H1 (cell line): ENCODE results near the gene UBE2L6. TPM values are rescaled to one million over a fixed set of nuclear protein-coding genes. Genes with fewer than 3 reads are reported as not detected.

Source experiments
- CTCF ChIA-PET: fragments of 300-600 bp; sonication (Branson Sonifier 250); formaldehyde crosslinking; loops from one replicate; lab custom pipeline; 2021; ENCODE audit not compliant: partially characterized antibody; lab: Charles Lee
- POLR2A ChIA-PET: fragments of 300-600 bp; sonication (Branson Sonifier 250); formaldehyde crosslinking; loops from one replicate; lab custom pipeline; 2021; ENCODE audit warnings: inconsistent platforms; ENCODE audit not compliant: partially characterized antibody; lab: Charles Lee
- DNase-seq, 2 experiments: peaks; one replicate each; pipeline versions ENCODE4 v3.0.0 to v3.0.0-alpha.2; 2010 to 2022; ENCODE audit warnings: low spot score in 2 of 2, low read depth in 1 of 2, mixed read lengths in 1 of 2
- FAIRE-seq: peaks from 2 replicates; lab custom pipeline; 2011; peaks lifted over from hg19 to GRCh38; lab: Jason Lieb, UNC
- H2AFZ ChIP-seq: 2 replicates; pipeline ENCODE4 v1.8.1; 2012; ENCODE audit warnings: low read length, inconsistent platforms
- H2AK5ac ChIP-seq: 2 replicates; pipeline ENCODE4 v1.6.1; 2013; ENCODE audit warnings: low read depth, low read length
- H2BK120ac ChIP-seq: replicated peaks from 2 replicates; pipeline ENCODE3; 2013; ENCODE audit warnings: low read depth, low read length, inconsistent platforms
- H2BK12ac ChIP-seq: 2 replicates; pipeline ENCODE4 v1.6.1; 2013; ENCODE audit warnings: low read depth, low read length
- H2BK15ac ChIP-seq: 2 replicates; pipeline ENCODE4 v1.6.1; 2013; ENCODE audit warnings: low read length
- H2BK20ac ChIP-seq: 2 replicates; pipeline ENCODE4 v1.6.1; 2013; ENCODE audit warnings: low read length
- H2BK5ac ChIP-seq: 2 replicates; pipeline ENCODE4 v1.6.1; 2013; ENCODE audit warnings: low read depth, low read length
- H3K14ac ChIP-seq: 2 replicates; pipeline ENCODE4 v1.6.1; 2013; ENCODE audit warnings: inconsistent platforms; ENCODE audit not compliant: insufficient read length
- H3K18ac ChIP-seq: 2 replicates; pipeline ENCODE4 v1.6.1; 2013; ENCODE audit warnings: low read length; ENCODE audit errors: extremely low read depth
- H3K23ac ChIP-seq: 2 replicates; pipeline ENCODE4 v1.6.1; 2013; ENCODE audit warnings: inconsistent platforms; ENCODE audit not compliant: insufficient read length
- H3K23me2 ChIP-seq: 2 replicates; pipeline ENCODE4 v1.6.1; 2013; ENCODE audit warnings: low read depth, low read length
- H3K27ac ChIP-seq: 2 replicates; pipeline ENCODE4 v1.6.1; 2011; ENCODE audit warnings: low read depth, low read length, inconsistent platforms
- H3K27me3 ChIP-seq, 4 experiments: replicated peaks in 1 of 4; 1 replicate in 1 of 4; 2 replicates in 3 of 4; pipeline versions ENCODE4 v1.6.1 to v1.8.1; 2011 to 2013; ENCODE audit warnings: low read length in 3 of 4, mild to moderate bottlenecking in 3 of 4, inconsistent platforms in 2 of 4, mixed read lengths in 2 of 4, moderate library complexity in 1 of 4; ENCODE audit not compliant: control insufficient read depth in 3 of 4, insufficient read depth in 3 of 4; ENCODE audit errors: extremely low read depth in 1 of 4
- H3K36me3 ChIP-seq, 4 experiments: 2 replicates each; pipeline versions ENCODE4 v1.6.1 to v1.8.1; 2011 to 2013; ENCODE audit warnings: mild to moderate bottlenecking in 4 of 4, low read length in 3 of 4, moderate library complexity in 2 of 4, control low read depth in 1 of 4, inconsistent platforms in 1 of 4; ENCODE audit not compliant: insufficient read depth in 4 of 4, control insufficient read depth in 2 of 4
- H3K4ac ChIP-seq: replicated peaks from 2 replicates; pipeline ENCODE3; 2013; ENCODE audit warnings: low read length, low read depth, mixed read lengths, inconsistent platforms; ENCODE audit not compliant: insufficient read length
- H3K4me1 ChIP-seq, 4 experiments: replicated peaks in 1 of 4; 1 replicate in 1 of 4; 2 replicates in 3 of 4; pipeline versions ENCODE4 v1.6.1 to v1.8.1; 2011 to 2013; ENCODE audit warnings: low read length in 3 of 4, inconsistent platforms in 2 of 4, mixed read lengths in 1 of 4; ENCODE audit not compliant: insufficient read depth in 4 of 4, control insufficient read depth in 3 of 4
- H3K4me2 ChIP-seq, 2 experiments: 2 replicates each; pipeline versions ENCODE4 v1.6.1 to v1.8.1; 2011 to 2013; ENCODE audit warnings: low read depth in 2 of 2, low read length in 2 of 2, control low read depth in 1 of 2, inconsistent platforms in 1 of 2, mild to moderate bottlenecking in 1 of 2; ENCODE audit not compliant: insufficient read depth in 1 of 2
- H3K4me3 ChIP-seq, 4 experiments: fragments of 200-600, 300-600 bp in 1 of 4; sonication (generic), shearing (Covaris generic), sonication (Bioruptor Twin) in 1 of 4; 2 replicates each; pipeline versions ENCODE4 v1.5.1 to v1.8.1; 2011 to 2016; ENCODE audit warnings: low read length in 4 of 4, low read depth in 3 of 4, control low read depth in 2 of 4, inconsistent platforms in 2 of 4, mild to moderate bottlenecking in 2 of 4, mixed read lengths in 1 of 4, moderate library complexity in 1 of 4; ENCODE audit not compliant: insufficient read depth in 2 of 4; ENCODE audit errors: extremely low read depth in 1 of 4
- H3K56ac ChIP-seq: replicated peaks from 2 replicates; pipeline ENCODE3; 2013; ENCODE audit warnings: low read depth, mild to moderate bottlenecking, mixed read lengths, low read length, inconsistent platforms; ENCODE audit not compliant: insufficient read length
- H3K79me1 ChIP-seq: 2 replicates; pipeline ENCODE4 v1.6.1; 2013; ENCODE audit warnings: low read depth, low read length, control low read depth
- H3K79me2 ChIP-seq, 2 experiments: 2 replicates each; pipeline versions ENCODE4 v1.6.1 to v1.8.1; 2012 to 2013; ENCODE audit warnings: low read length in 2 of 2, mild to moderate bottlenecking in 2 of 2, inconsistent platforms in 1 of 2; ENCODE audit not compliant: insufficient read depth in 2 of 2, control insufficient read depth in 1 of 2
- H3K9ac ChIP-seq, 4 experiments: replicated peaks in 1 of 4; 1 replicate in 1 of 4; 2 replicates in 3 of 4; pipeline versions ENCODE4 v1.6.1 to v1.8.1; 2011 to 2013; ENCODE audit warnings: low read depth in 3 of 4, low read length in 3 of 4, control low read depth in 2 of 4, mild to moderate bottlenecking in 2 of 4, moderate library complexity in 2 of 4, inconsistent platforms in 1 of 4; ENCODE audit errors: extremely low read depth in 1 of 4
- H3K9me3 ChIP-seq, 2 experiments: 2 replicates each; pipeline versions ENCODE4 v1.6.1 to v1.8.1; 2012 to 2013; ENCODE audit warnings: mild to moderate bottlenecking in 2 of 2, moderate library complexity in 2 of 2, control low read depth in 1 of 2, inconsistent platforms in 1 of 2, low read depth in 1 of 2, low read length in 1 of 2, mixed read lengths in 1 of 2; ENCODE audit not compliant: insufficient read depth in 2 of 2
- H4K20me1 ChIP-seq, 2 experiments: replicated peaks in 1 of 2; 2 replicates each; pipeline versions ENCODE3 to v1.8.1; 2011 to 2013; ENCODE audit warnings: inconsistent platforms in 2 of 2, low read length in 2 of 2, mild to moderate bottlenecking in 1 of 2; ENCODE audit not compliant: insufficient read depth in 2 of 2, control insufficient read depth in 1 of 2
- H4K5ac ChIP-seq: 2 replicates; pipeline ENCODE4 v1.6.1; 2013; ENCODE audit warnings: low read length, low read depth, mixed read lengths, inconsistent platforms; ENCODE audit not compliant: insufficient read length
- H4K8ac ChIP-seq: 2 replicates; pipeline ENCODE4 v1.8.0; 2013; ENCODE audit warnings: mild to moderate bottlenecking, moderate library complexity, low read length, inconsistent platforms; ENCODE audit not compliant: insufficient read depth; ENCODE audit errors: extremely low read depth
- H4K91ac ChIP-seq: replicated peaks from 2 replicates; pipeline ENCODE3; 2013; ENCODE audit warnings: low read length, mixed read lengths, inconsistent platforms; ENCODE audit not compliant: insufficient read length
- CHD2 ChIP-seq: IDR thresholded peaks from 2 replicates; pipeline ENCODE4 v1.6.1; 2012; ENCODE audit warnings: low read length, improper control_type of control experiment
- HDAC2 ChIP-seq, 2 experiments: fragments of 300-600 bp in 1 of 2; sonication (generic) in 1 of 2; IDR thresholded peaks; 2 replicates each; pipeline ENCODE4 v1.6.1; 2011 to 2012; ENCODE audit warnings: low read depth in 2 of 2, low read length in 2 of 2, mild to moderate bottlenecking in 2 of 2, moderate library complexity in 2 of 2, borderline replicate concordance in 1 of 2, inconsistent platforms in 1 of 2
- MAFK ChIP-seq: IDR thresholded peaks from 2 replicates; pipeline ENCODE4 v1.6.1; 2012; ENCODE audit warnings: low read depth, mild to moderate bottlenecking, improper control_type of control experiment, low read length
- NANOG ChIP-seq: IDR thresholded peaks from 2 replicates; pipeline ENCODE4 v1.6.1; 2011; ENCODE audit warnings: low read length, low read depth, mild to moderate bottlenecking, inconsistent platforms; ENCODE audit not compliant: insufficient read depth, poor library complexity, severe bottlenecking
- PHF8 ChIP-seq: fragments of 200-600 bp; sonication (generic); conservative IDR thresholded peaks from 2 replicates; pipeline ENCODE4 v1.7.1; 2012; ENCODE audit warnings: low read depth, mild to moderate bottlenecking, inconsistent platforms, low read length, moderate library complexity
- SAP30 ChIP-seq: fragments of 300-600 bp; sonication (generic); IDR thresholded peaks from 2 replicates; pipeline ENCODE4 v1.7.1; 2012; ENCODE audit warnings: low read length, moderate library complexity, mild to moderate bottlenecking, inconsistent platforms; ENCODE audit not compliant: insufficient read depth, insufficient replicate concordance
- SIN3A ChIP-seq, 2 experiments: IDR thresholded peaks in 1 of 2; conservative IDR thresholded peaks in 1 of 2; 2 replicates each; pipeline ENCODE4 v1.6.1; 2011 to 2012; ENCODE audit warnings: low read length in 2 of 2, improper control_type of control experiment in 1 of 2, low read depth in 1 of 2, mild to moderate bottlenecking in 1 of 2
- SP2 ChIP-seq: IDR thresholded peaks from 2 replicates; pipeline ENCODE4 v1.6.1; 2012; ENCODE audit warnings: mild to moderate bottlenecking, low read length, inconsistent platforms
- SRF ChIP-seq: IDR thresholded peaks from 2 replicates; pipeline ENCODE4 v1.6.1; 2011; ENCODE audit warnings: mild to moderate bottlenecking, low read depth, low read length, moderate library complexity
- TAF7 ChIP-seq: optimal IDR thresholded peaks from 2 replicates; pipeline ENCODE3; 2011; ENCODE audit warnings: low read depth, mild to moderate bottlenecking, inconsistent platforms, low read length, moderate library complexity, borderline replicate concordance
- USF2 ChIP-seq: IDR thresholded peaks from 2 replicates; pipeline ENCODE4 v1.6.1; 2011; ENCODE audit warnings: low read length, improper control_type of control experiment
- ZNF274 ChIP-seq: IDR thresholded peaks from 2 replicates; pipeline ENCODE4 v1.7.0; 2012; ENCODE audit warnings: low read length, borderline replicate concordance; ENCODE audit errors: extremely low read depth
- WGBS, 2 experiments: shearing (Covaris generic) in 1 of 2; methylation state at CpG; one replicate each; pipeline versions ENCODE4 v1.1.6 to v1.1.7; 2013 to 2015; ENCODE audit warnings: low lambda C conversion rate in 2 of 2, mixed read lengths in 2 of 2, inconsistent platforms in 1 of 2, low coverage in 1 of 2, missing lambda C conversion rate in 1 of 2; ENCODE audit not compliant: insufficient replicate concordance in 2 of 2, insufficient coverage in 1 of 2, insufficient read length in 1 of 2; ENCODE audit errors: extremely low coverage in 1 of 2, missing lambda C conversion rate in 1 of 2; 5-methylcytosine and 5-hydroxymethylcytosine counted together
- polyA plus RNA-seq, 7 experiments: library from polyadenylated mRNA; depleted of rRNA in 3 of 7; stranded (reverse) in 5 of 7; unstranded in 2 of 7; fragments of >200 nt in 5 of 7; fragments of 200-250 nt in 2 of 7; gene quantifications; 1 replicate in 5 of 7; 2 replicates in 1 of 7; 4 replicates in 1 of 7; pipeline versions ENCODE4 v1.2.1 to v1.2.3, GENCODE V29; 2011 to 2013; ENCODE audit warnings: missing spikeins in 2 of 7, mixed read lengths in 2 of 7
- total RNA-seq: library from RNA; stranded (reverse); fragmentation: NEBNext Ultra II Directional; extraction: Animal tissue kit (Norgen Biotek cat#: 25700); gene quantifications from 2 replicates; pipeline ENCODE4 v1.2.1, GENCODE V29; 2021

UBE2L6 gene
- total and polyA plus RNA-seq, 2 of the 8 experiments (the other 6 are each of a cell fraction or from before 2014, with no cell fraction given): 67.8 to 89.2 TPM

- H3K56ac ChIP-seq: no peak overlapping the region
- no peak overlapping the region for H4K8ac ChIP-seq
- no peak overlapping the region for H2AFZ ChIP-seq
- no peak overlapping the region for H2BK12ac ChIP-seq
- H3K4me2 ChIP-seq: no peak overlapping the region
- H4K5ac ChIP-seq: no peak overlapping the region
- no peak overlapping the region for H3K27ac ChIP-seq
- no peaks in the 10 kb centered on the region for H3K9me3 ChIP-seq
- DNase-seq: no peak
- no peaks in the 10 kb centered on the region for H3K79me1 ChIP-seq
- 91% methylated on average over 5 of the region's 5 CpGs; no CpG with 5 or more reads in 1 of the 2 experiments for WGBS, 2 experiments
- no peak overlapping the region for H3K23ac ChIP-seq
- ChIA-PET POLR2A (interaction anchor here (0.7 to 1.5 kb wide), 4 partner anchors 12 to 105 kb away, joined by 3 to 8 read pairs (median 4); no protein-coding TSS in a partner anchor), CTCF (interaction anchor here (1.0 to 4.4 kb wide), 7 partner anchors 10 to 210 kb away, joined by 3 to 21 read pairs (median 4); partner anchors contain the start of gene BTBD18)
- H2BK20ac ChIP-seq: no peak overlapping the region
- no peak overlapping the region for H2BK15ac ChIP-seq
- H4K20me1 ChIP-seq: no peaks in the 10 kb centered on the region
- H3K4me1 ChIP-seq: peaks cover 3 to 27% (median 17%) of the 10 kb centered on the region in 4 experiments
- no peaks in the 10 kb centered on the region for H3K36me3 ChIP-seq
- H3K14ac ChIP-seq: no peak overlapping the region
- H4K91ac ChIP-seq: no peak overlapping the region
- H3K23me2 ChIP-seq: peaks cover 2% of the 10 kb centered on the region; the same call in 1 of the 2 replicates
- no peak overlapping the region for H3K18ac ChIP-seq
- FAIRE-seq: no peak
- H3K4ac ChIP-seq: no peak overlapping the region
- H2AK5ac ChIP-seq: no peak overlapping the region
- no peak overlapping the region for H2BK120ac ChIP-seq
- H2BK5ac ChIP-seq: no peak overlapping the region
- H3K9ac ChIP-seq: no peak overlapping the region
- no peaks in the 10 kb centered on the region; a peak in 1 of 7 replicates for H3K27me3 ChIP-seq
- H3K4me3 ChIP-seq: no peak overlapping the region
- no peaks in the 10 kb centered on the region for H3K79me2 ChIP-seq
- TF ChIP-seq PHF8: no peak
- TF ChIP-seq SIN3A (conservative IDR thresholded peaks at IDR 0.05 in 1 of 2, IDR thresholded peaks at IDR 0.05 in 1 of 2; ENCODE audit: low read depth in 1 of 2, low read length in 2 of 2): no peak
- no peak for TF ChIP-seq USF2
- TF ChIP-seq SP2: no peak
- TF ChIP-seq TAF7: no peak
- no peak for TF ChIP-seq ZNF274
- no peak for TF ChIP-seq CHD2
- TF ChIP-seq HDAC2 (IDR thresholded peaks at IDR 0.05; ENCODE audit: borderline replicate concordance in 1 of 2, low read depth in 2 of 2, low read length in 2 of 2): no peak
- TF ChIP-seq NANOG: no peak
- no peak for TF ChIP-seq MAFK
- TF ChIP-seq SRF: no peak
- no peak for TF ChIP-seq SAP30
Measured at GRCh38 chr11:57541169-57541568, 26.3 kb downstream of the UBE2L6 start.
